SIG-M5 treated with dmso at 0.1 percent for 504 hours (cell line): Measurements from ENCODE around the gene NEDD9.

Source experiments
- DNase-seq: peaks from one replicate; lab custom pipeline; 2025; ENCODE audit not compliant: unreplicated experiment; lab: John Stamatoyannopoulos, UW

Gene NEDD9

GRCh38 chr6:11260249-11261038 lies 28.0 kb upstream of the NEDD9 start:
- DNase-seq = no peak

- DNase-seq = no peak
Measured at GRCh38 chr6:11258260-11259237, 26.1 kb upstream of the NEDD9 start.

- DNase-seq = no peak
Measured at GRCh38 chr6:11255610-11256009, 23.1 kb upstream of the NEDD9 start.

GRCh38 chr6:11253594-11253993 lies 21.1 kb upstream of the NEDD9 start:
- no peak for DNase-seq

- DNase-seq = no peak
Measured at GRCh38 chr6:11251553-11252360, 19.3 kb upstream of the NEDD9 start.

GRCh38 chr6:11250108-11250507 lies 17.6 kb upstream of the NEDD9 start:
- no peak for DNase-seq

- no peak for DNase-seq
Measured at GRCh38 chr6:11248974-11249761, 16.7 kb upstream of the NEDD9 start.

GRCh38 chr6:11246722-11247121 lies 14.3 kb upstream of the NEDD9 start:
- DNase-seq = no peak

GRCh38 chr6:11245381-11246256 lies 13.2 kb upstream of the NEDD9 start:
- no peak for DNase-seq

- DNase-seq = no peak
Measured at GRCh38 chr6:11244387-11245126, 12.1 kb upstream of the NEDD9 start.

- DNase-seq = no peak
Measured at GRCh38 chr6:11243861-11244260, 11.4 kb upstream of the NEDD9 start.

- no peak for DNase-seq
Measured at GRCh38 chr6:11242711-11243110, 10.2 kb upstream of the NEDD9 start.

- DNase-seq = no peak
Measured at GRCh38 chr6:11241793-11242201, 9.3 kb upstream of the NEDD9 start.

- DNase-seq = no peak
Measured at GRCh38 chr6:11241154-11241792, 8.8 kb upstream of the NEDD9 start.

- DNase-seq = no peak
Measured at GRCh38 chr6:11237956-11238355, 5.5 kb upstream of the NEDD9 start.

- no peak for DNase-seq
Measured at GRCh38 chr6:11237428-11237827, 5.0 kb upstream of the NEDD9 start.

- no peak for DNase-seq
Measured at GRCh38 chr6:11236915-11237314, 4.4 kb upstream of the NEDD9 start.

GRCh38 chr6:11236076-11236750 lies 3.7 kb upstream of the NEDD9 start:
- DNase-seq = no peak
